ENCODE results near the gene CLPX.
A peak's percentile ranks its signal among the peaks of the same experiment; 100 is the strongest.

DNA sequence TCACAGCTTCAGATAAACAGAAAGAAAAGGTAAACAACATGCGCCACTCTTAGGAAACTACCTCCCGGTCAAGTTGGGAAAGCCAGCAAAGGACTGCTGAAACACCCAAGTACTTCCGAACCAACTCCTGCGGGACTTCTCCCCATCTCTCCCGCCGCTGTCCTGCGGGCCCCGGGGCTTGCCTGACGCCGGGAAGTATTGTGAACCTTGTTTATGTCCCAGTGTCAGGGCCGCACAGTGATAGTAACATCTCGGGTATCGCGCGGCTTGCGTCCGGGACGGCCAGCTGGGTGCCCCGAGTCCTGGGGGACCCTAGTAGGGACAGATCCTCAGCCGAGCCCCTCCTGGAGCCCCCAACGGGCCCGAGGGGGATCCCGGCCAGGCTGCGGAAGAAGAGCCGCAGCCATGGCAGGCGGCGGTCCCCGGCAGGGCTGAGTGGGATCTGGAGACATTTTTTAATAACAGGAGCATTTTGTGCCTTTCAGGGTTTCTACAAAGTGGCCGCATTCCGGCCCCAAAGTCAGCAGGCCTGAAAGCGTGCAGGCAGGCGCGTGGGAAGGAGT, 756 bp downstream of the CLPX start:
- TF ChIP-seq POLR2A (IDR thresholded peaks at IDR 0.05) (no peak), POLR2AphosphoS5 (IDR thresholded peaks at IDR 0.05) (peak; percentile 43)
